Measurements from ENCODE around the gene DUS1L.

DUS1L gene

GRCh38 chr17:82015311-82015971, 50.2 kb downstream of the DUS1L start:
- Histone ChIP-seq H3K9me3 (ENCODE audit: control insufficient read depth, low read length) (no peaks in the 10 kb centered on the region), H3K4me3 (ENCODE audit: low read length) (no peak overlapping the region), H3K4me1 (ENCODE audit: control insufficient read depth, insufficient read depth, low read length) (no peaks in the 10 kb centered on the region), H3K9ac (ENCODE audit: low read length) (no peak overlapping the region), H3K36me3 (ENCODE audit: control insufficient read depth, insufficient read depth, low read length, severe bottlenecking) (peaks cover 4% of the 10 kb centered on the region), H3K27me3 (replicated peaks; ENCODE audit: control insufficient read depth, insufficient read depth, low read length) (no peaks in the 10 kb centered on the region)
- DNase-seq (ENCODE audit: low read depth) = no peak

GRCh38 chr17:82014971-82015310, 50.7 kb downstream of the DUS1L start:
- Histone ChIP-seq H3K4me3 (ENCODE audit: low read length) (no peak overlapping the region), H3K9me3 (ENCODE audit: control insufficient read depth, low read length) (no peaks in the 10 kb centered on the region), H3K27me3 (replicated peaks; ENCODE audit: control insufficient read depth, insufficient read depth, low read length) (no peaks in the 10 kb centered on the region), H3K36me3 (ENCODE audit: control insufficient read depth, insufficient read depth, low read length, severe bottlenecking) (peaks cover 4% of the 10 kb centered on the region), H3K4me1 (ENCODE audit: control insufficient read depth, insufficient read depth, low read length) (no peaks in the 10 kb centered on the region), H3K9ac (ENCODE audit: low read length) (no peak overlapping the region)
- no peak for DNase-seq (ENCODE audit: low read depth)

- Histone ChIP-seq H3K9me3 (ENCODE audit: control insufficient read depth, low read length) (no peaks in the 10 kb centered on the region), H3K4me3 (ENCODE audit: low read length) (no peak overlapping the region), H3K27me3 (replicated peaks; ENCODE audit: control insufficient read depth, insufficient read depth, low read length) (no peaks in the 10 kb centered on the region), H3K4me1 (ENCODE audit: control insufficient read depth, insufficient read depth, low read length) (no peaks in the 10 kb centered on the region), H3K36me3 (ENCODE audit: control insufficient read depth, insufficient read depth, low read length, severe bottlenecking) (peaks cover 4% of the 10 kb centered on the region), H3K9ac (ENCODE audit: low read length) (no peak overlapping the region)
- no peak for DNase-seq (ENCODE audit: low read depth)
These were observed 51.2 kb downstream of the DUS1L start for GRCh38 chr17:82014432-82014831.

- Histone ChIP-seq H3K4me1 (ENCODE audit: control insufficient read depth, insufficient read depth, low read length) (no peaks in the 10 kb centered on the region), H3K9me3 (ENCODE audit: control insufficient read depth, low read length) (no peaks in the 10 kb centered on the region), H3K27me3 (replicated peaks; ENCODE audit: control insufficient read depth, insufficient read depth, low read length) (no peaks in the 10 kb centered on the region), H3K9ac (ENCODE audit: low read length) (no peak overlapping the region), H3K4me3 (ENCODE audit: low read length) (no peak overlapping the region), H3K36me3 (ENCODE audit: control insufficient read depth, insufficient read depth, low read length, severe bottlenecking) (peaks cover 4% of the 10 kb centered on the region)
- no peak for DNase-seq (ENCODE audit: low read depth)
These were observed 51.8 kb downstream of the DUS1L start for GRCh38 chr17:82013772-82014321.

GRCh38 chr17:82013341-82013740, 52.3 kb downstream of the DUS1L start:
- peaks cover 4% of the 10 kb centered on the region for H3K36me3 ChIP-seq (ENCODE audit: control insufficient read depth, insufficient read depth, low read length, severe bottlenecking)
- H3K4me3 ChIP-seq (ENCODE audit: low read length) = no peak overlapping the region
- H3K27me3 ChIP-seq (replicated peaks; ENCODE audit: control insufficient read depth, insufficient read depth, low read length) = no peaks in the 10 kb centered on the region
- DNase-seq (ENCODE audit: low read depth) = no peak
- no peak overlapping the region for H3K9ac ChIP-seq (ENCODE audit: low read length)
- no peaks in the 10 kb centered on the region for H3K9me3 ChIP-seq (ENCODE audit: control insufficient read depth, low read length)
- H3K4me1 ChIP-seq (ENCODE audit: control insufficient read depth, insufficient read depth, low read length) = no peaks in the 10 kb centered on the region

GRCh38 chr17:82012640-82013295, 52.8 kb downstream of the DUS1L start:
- Histone ChIP-seq H3K9me3 (ENCODE audit: control insufficient read depth, low read length) (no peaks in the 10 kb centered on the region), H3K36me3 (ENCODE audit: control insufficient read depth, insufficient read depth, low read length, severe bottlenecking) (peaks cover 4% of the 10 kb centered on the region), H3K27me3 (replicated peaks; ENCODE audit: control insufficient read depth, insufficient read depth, low read length) (no peaks in the 10 kb centered on the region), H3K4me1 (ENCODE audit: control insufficient read depth, insufficient read depth, low read length) (no peaks in the 10 kb centered on the region), H3K4me3 (ENCODE audit: low read length) (no peak overlapping the region), H3K9ac (ENCODE audit: low read length) (no peak overlapping the region)
- DNase-seq (ENCODE audit: low read depth) = no peak

GRCh38 chr17:82012261-82012639, 53.4 kb downstream of the DUS1L start:
- Histone ChIP-seq H3K4me3 (ENCODE audit: low read length) (no peak overlapping the region), H3K27me3 (replicated peaks; ENCODE audit: control insufficient read depth, insufficient read depth, low read length) (no peaks in the 10 kb centered on the region), H3K9me3 (ENCODE audit: control insufficient read depth, low read length) (no peaks in the 10 kb centered on the region), H3K36me3 (ENCODE audit: control insufficient read depth, insufficient read depth, low read length, severe bottlenecking) (peaks cover 4% of the 10 kb centered on the region), H3K4me1 (ENCODE audit: control insufficient read depth, insufficient read depth, low read length) (no peaks in the 10 kb centered on the region), H3K9ac (ENCODE audit: low read length) (no peak overlapping the region)
- no peak for DNase-seq (ENCODE audit: low read depth)

GRCh38 chr17:82011617-82012187, 53.9 kb downstream of the DUS1L start:
- no peak for DNase-seq (ENCODE audit: low read depth)
- no peak overlapping the region for H3K9ac ChIP-seq (ENCODE audit: low read length)
- H3K4me1 ChIP-seq (ENCODE audit: control insufficient read depth, insufficient read depth, low read length) = no peaks in the 10 kb centered on the region
- H3K4me3 ChIP-seq (ENCODE audit: low read length) = no peak overlapping the region
- H3K27me3 ChIP-seq (replicated peaks; ENCODE audit: control insufficient read depth, insufficient read depth, low read length) = no peaks in the 10 kb centered on the region
- H3K36me3 ChIP-seq (ENCODE audit: control insufficient read depth, insufficient read depth, low read length, severe bottlenecking) = peaks cover 4% of the 10 kb centered on the region
- H3K9me3 ChIP-seq (ENCODE audit: control insufficient read depth, low read length) = no peaks in the 10 kb centered on the region

- Histone ChIP-seq H3K9me3 (ENCODE audit: control insufficient read depth, low read length) (no peaks in the 10 kb centered on the region), H3K4me1 (ENCODE audit: control insufficient read depth, insufficient read depth, low read length) (peaks cover 8% of the 10 kb centered on the region), H3K36me3 (ENCODE audit: control insufficient read depth, insufficient read depth, low read length, severe bottlenecking) (peaks cover 4% of the 10 kb centered on the region), H3K4me3 (ENCODE audit: low read length) (no peak overlapping the region), H3K9ac (ENCODE audit: low read length) (no peak overlapping the region), H3K27me3 (replicated peaks; ENCODE audit: control insufficient read depth, insufficient read depth, low read length) (no peaks in the 10 kb centered on the region)
- DNase-seq (ENCODE audit: low read depth) = no peak
These were observed 54.8 kb downstream of the DUS1L start for GRCh38 chr17:82010575-82011525.

- Histone ChIP-seq H3K4me3 (ENCODE audit: low read length) (no peak overlapping the region), H3K36me3 (ENCODE audit: control insufficient read depth, insufficient read depth, low read length, severe bottlenecking) (peaks cover 4% of the 10 kb centered on the region), H3K9ac (ENCODE audit: low read length) (no peak overlapping the region), H3K9me3 (ENCODE audit: control insufficient read depth, low read length) (no peaks in the 10 kb centered on the region), H3K27me3 (replicated peaks; ENCODE audit: control insufficient read depth, insufficient read depth, low read length) (no peaks in the 10 kb centered on the region), H3K4me1 (ENCODE audit: control insufficient read depth, insufficient read depth, low read length) (peaks cover 10% of the 10 kb centered on the region)
- no peak for DNase-seq (ENCODE audit: low read depth)
These were observed 56.2 kb downstream of the DUS1L start for GRCh38 chr17:82009413-82009812.

GRCh38 chr17:82008941-82009405, 56.6 kb downstream of the DUS1L start:
- Histone ChIP-seq H3K9me3 (ENCODE audit: control insufficient read depth, low read length) (no peaks in the 10 kb centered on the region), H3K27me3 (replicated peaks; ENCODE audit: control insufficient read depth, insufficient read depth, low read length) (no peaks in the 10 kb centered on the region), H3K4me1 (ENCODE audit: control insufficient read depth, insufficient read depth, low read length) (peaks cover 15% of the 10 kb centered on the region), H3K36me3 (ENCODE audit: control insufficient read depth, insufficient read depth, low read length, severe bottlenecking) (peaks cover 4% of the 10 kb centered on the region), H3K9ac (ENCODE audit: low read length) (no peak overlapping the region), H3K4me3 (ENCODE audit: low read length) (no peak overlapping the region)
- no peak for DNase-seq (ENCODE audit: low read depth)

Measured in adipocyte (in vitro differentiated cells).